ENCODE results near the gene PAH. TPM values are rescaled to one million over a fixed set of nuclear protein-coding genes. Genes with fewer than 3 reads are reported as not detected.
A peak's percentile ranks its signal among the peaks of the same experiment; 100 is the strongest.

PAH gene
- total and polyA plus RNA-seq, 2 of the 13 experiments (the other 11 are each of a cell fraction or from before 2014, with no cell fraction given): 192 to 451 TPM

- no peak for TF ChIP-seq ARID5B (CRISPR knock-in tag; IDR thresholded peaks at IDR 0.05)
- no peak for TF ChIP-seq HOMEZ (CRISPR knock-in tag; IDR thresholded peaks at IDR 0.05; ENCODE audit: low read depth)
- TF ChIP-seq ZNF614 (CRISPR knock-in tag; IDR thresholded peaks at IDR 0.05; ENCODE audit: borderline replicate concordance): no peak
- TF ChIP-seq ZBTB49 (CRISPR knock-in tag; IDR thresholded peaks at IDR 0.05; ENCODE audit: borderline replicate concordance): no peak
- TF ChIP-seq SRSF1 (optimal IDR thresholded peaks at IDR 0.05; ENCODE audit: low read depth, low read length): no peak
- no peak for TF ChIP-seq MYPOP (CRISPR knock-in tag; IDR thresholded peaks at IDR 0.05)
- TF ChIP-seq MTF1 (CRISPR knock-in tag; IDR thresholded peaks at IDR 0.05): no peak
- TF ChIP-seq KDM1A (CRISPR knock-in tag; IDR thresholded peaks at IDR 0.05): no peak
- TF ChIP-seq HMGXB3 (CRISPR knock-in tag; IDR thresholded peaks at IDR 0.05; ENCODE audit: borderline replicate concordance): no peak
- TF ChIP-seq ZNF431 (CRISPR knock-in tag; IDR thresholded peaks at IDR 0.05; ENCODE audit: borderline replicate concordance, low read depth): no peak
- TF ChIP-seq ZMYM4 (CRISPR knock-in tag; IDR thresholded peaks at IDR 0.05): 0 out of 2 replicates have a peak, but pooled peaks have one; percentile 35
- no peak for TF ChIP-seq ZNF629 (CRISPR knock-in tag; conservative IDR thresholded peaks at IDR 0.05)
Observed at GRCh38 chr12:102849722-102850447, 67.2 kb downstream of the PAH start (continued).

Data from HepG2 (cell line).